Middle frontal gyrus (tissue), 1 donor: ENCODE measurements around the gene TMEM132A.
"Not testable (repeated sequence)": the region's sequence is repeated elsewhere in the genome, so short reads cannot be mapped to it uniquely, and the experiment has no call there.

Experiments
- DNase-seq: peaks from one replicate; pipeline ENCODE4 v3.0.0-alpha.2; 2015; ENCODE audit warnings: low spot score; ENCODE audit errors: extremely low spot score

TMEM132A gene

GRCh38 chr11:60905551-60906113 lies 18.6 kb upstream of the TMEM132A start:
- peak; percentile 25 for DNase-seq

GRCh38 chr11:60906132-60906972 lies 17.9 kb upstream of the TMEM132A start, which contains the start of gene PRPF19:
Gene PRPF19 (minus strand): TSS chr11:60906585. CDS start chr11:60906382, 203 bp downstream.
- peak; percentile 99 for DNase-seq

GRCh38 chr11:60908803-60909202 lies 15.5 kb upstream of the TMEM132A start:
- no peak for DNase-seq

- not testable (repeated sequence) for DNase-seq
Measured at GRCh38 chr11:60909680-60910280, 14.5 kb upstream of the TMEM132A start.

GRCh38 chr11:60910281-60910687 lies 14.0 kb upstream of the TMEM132A start:
- DNase-seq, result no peak

GRCh38 chr11:60910711-60911380 lies 13.4 kb upstream of the TMEM132A start:
- no peak for DNase-seq

- no peak for DNase-seq
Measured at GRCh38 chr11:60912223-60912850, 11.9 kb upstream of the TMEM132A start.

GRCh38 chr11:60912851-60913528 lies 11.3 kb upstream of the TMEM132A start:
- no peak for DNase-seq

- peak; percentile 87 for DNase-seq
Measured at GRCh38 chr11:60913793-60914632, 10.2 kb upstream of the TMEM132A start, which contains the start of gene TMEM109. Gene TMEM109 (plus strand): TSS chr11:60914158. CDS start chr11:60919694, 5,536 bp downstream.

- DNase-seq, result no peak
Measured at GRCh38 chr11:60914633-60915247, 9.5 kb upstream of the TMEM132A start.

- DNase-seq, result no peak
Measured at GRCh38 chr11:60915248-60915914, 8.9 kb upstream of the TMEM132A start.

GRCh38 chr11:60916669-60917206 lies 7.5 kb upstream of the TMEM132A start:
- DNase-seq, result no peak

- DNase-seq, result no peak
Measured at GRCh38 chr11:60917267-60917666, 7.0 kb upstream of the TMEM132A start.

- no peak for DNase-seq
Measured at GRCh38 chr11:60918251-60918938, 5.9 kb upstream of the TMEM132A start.

GRCh38 chr11:60918939-60919265 lies 5.4 kb upstream of the TMEM132A start:
- no peak for DNase-seq

GRCh38 chr11:60919320-60919719 lies 4.9 kb upstream of the TMEM132A start:
- DNase-seq, result no peak

GRCh38 chr11:60919956-60920355 lies 4.3 kb upstream of the TMEM132A start:
- no peak for DNase-seq

- DNase-seq, result no peak
Measured at GRCh38 chr11:60921259-60921658, 3.0 kb upstream of the TMEM132A start.
